GM12878 (cell line): ENCODE measurements around the gene NOL12.

Experiments used
- ATF3 ChIP-seq: IDR thresholded peaks from 2 replicates; pipeline ENCODE4 v1.6.1; 2011; ENCODE audit warnings: low read depth, mild to moderate bottlenecking, low read length, moderate library complexity, borderline replicate concordance; ENCODE audit errors: extremely low read depth
- EED ChIP-seq: sonication (generic); IDR thresholded peaks from 2 replicates; pipeline ENCODE4 v1.6.1; 2016; ENCODE audit warnings: antibody characterized with exemption, low read depth
- ESRRA ChIP-seq: IDR thresholded peaks from 2 replicates; pipeline ENCODE4 v1.6.1; 2012; ENCODE audit warnings: mild to moderate bottlenecking, low read length, improper control_type of control experiment
- EZH2 ChIP-seq: IDR thresholded peaks from 2 replicates; pipeline ENCODE4 v1.6.1; 2012; ENCODE audit warnings: low read depth, mild to moderate bottlenecking, control low read depth, inconsistent platforms, low read length, borderline replicate concordance; ENCODE audit not compliant: control insufficient read depth
- POLR2A ChIP-seq: IDR thresholded peaks from 2 replicates; pipeline ENCODE4 v1.6.1; 2011; ENCODE audit warnings: low read depth, mild to moderate bottlenecking, low read length
- POLR2AphosphoS5 ChIP-seq: IDR thresholded peaks from 2 replicates; pipeline ENCODE4 v1.6.1; 2011; ENCODE audit warnings: mild to moderate bottlenecking, low read length, inconsistent platforms
- RCOR1 ChIP-seq: conservative IDR thresholded peaks from 2 replicates; pipeline ENCODE4 v1.6.1; 2012; ENCODE audit warnings: low read depth, low read length, improper control_type of control experiment
- SMC3 ChIP-seq: IDR thresholded peaks from 2 replicates; pipeline ENCODE4 v1.6.1; 2011; ENCODE audit warnings: low read length, improper control_type of control experiment, borderline replicate concordance
- ZNF24 ChIP-seq: fragments of 450-650 bp; IDR thresholded peaks from 2 replicates; pipeline ENCODE4 v1.6.1; 2017; ENCODE audit warnings: antibody characterized with exemption, mild to moderate bottlenecking
- TF ChIP-seq, protein P1 (sequence below), 3 experiments: IDR thresholded peaks in 2 of 3; conservative IDR thresholded peaks in 1 of 3; 2 replicates each; pipeline ENCODE4 v1.5.1; 2011; ENCODE audit warnings: low read depth in 3 of 3, low read length in 3 of 3, mild to moderate bottlenecking in 3 of 3, control low read depth in 2 of 3, moderate library complexity in 2 of 3, inconsistent platforms in 1 of 3, mixed read lengths in 1 of 3; ENCODE audit not compliant: control insufficient read depth in 2 of 3, insufficient read depth in 1 of 3; ENCODE audit errors: extremely low read depth in 1 of 3

DNA sequence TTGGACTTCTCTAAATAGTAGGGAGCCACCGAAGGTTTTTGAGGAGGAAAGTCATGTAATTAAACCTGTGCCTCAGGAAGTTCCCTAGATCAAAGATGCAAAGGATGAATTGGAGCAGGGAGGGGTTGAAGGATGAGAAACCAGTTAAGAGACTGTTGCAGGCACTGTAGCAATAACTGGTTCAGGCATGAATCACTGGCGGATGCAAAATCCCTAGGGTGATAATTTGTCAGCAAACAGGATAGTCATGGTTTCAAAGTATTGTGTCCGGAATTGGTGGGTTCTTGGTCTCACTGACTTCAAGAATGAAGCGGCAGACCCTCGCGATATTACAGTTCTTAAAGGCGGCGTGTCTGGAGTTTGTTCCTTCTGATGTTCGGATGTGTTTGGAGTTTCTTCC, 30.6 kb downstream of the NOL12 start:
- no peak for TF ChIP-seq POLR2AphosphoS5
- no peak for TF ChIP-seq SMC3
- TF ChIP-seq, protein P1, sequence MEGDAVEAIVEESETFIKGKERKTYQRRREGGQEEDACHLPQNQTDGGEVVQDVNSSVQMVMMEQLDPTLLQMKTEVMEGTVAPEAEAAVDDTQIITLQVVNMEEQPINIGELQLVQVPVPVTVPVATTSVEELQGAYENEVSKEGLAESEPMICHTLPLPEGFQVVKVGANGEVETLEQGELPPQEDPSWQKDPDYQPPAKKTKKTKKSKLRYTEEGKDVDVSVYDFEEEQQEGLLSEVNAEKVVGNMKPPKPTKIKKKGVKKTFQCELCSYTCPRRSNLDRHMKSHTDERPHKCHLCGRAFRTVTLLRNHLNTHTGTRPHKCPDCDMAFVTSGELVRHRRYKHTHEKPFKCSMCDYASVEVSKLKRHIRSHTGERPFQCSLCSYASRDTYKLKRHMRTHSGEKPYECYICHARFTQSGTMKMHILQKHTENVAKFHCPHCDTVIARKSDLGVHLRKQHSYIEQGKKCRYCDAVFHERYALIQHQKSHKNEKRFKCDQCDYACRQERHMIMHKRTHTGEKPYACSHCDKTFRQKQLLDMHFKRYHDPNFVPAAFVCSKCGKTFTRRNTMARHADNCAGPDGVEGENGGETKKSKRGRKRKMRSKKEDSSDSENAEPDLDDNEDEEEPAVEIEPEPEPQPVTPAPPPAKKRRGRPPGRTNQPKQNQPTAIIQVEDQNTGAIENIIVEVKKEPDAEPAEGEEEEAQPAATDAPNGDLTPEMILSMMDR (IDR thresholded peaks at IDR 0.05 in 2 of 3, conservative IDR thresholded peaks at IDR 0.05 in 1 of 3; ENCODE audit: control insufficient read depth in 2 of 3, extremely low read depth in 1 of 3, insufficient read depth in 1 of 3, low read depth in 3 of 3, low read length in 3 of 3) = no peak
- no peak for TF ChIP-seq ATF3
- no peak for TF ChIP-seq POLR2A
- no peak for TF ChIP-seq EZH2
- no peak for TF ChIP-seq EED
- no peak for TF ChIP-seq RCOR1
- TF ChIP-seq ESRRA = no peak
- TF ChIP-seq ZNF24 = no peak
